ENCODE data around the gene CRYBG2. TPM values are rescaled to one million over a fixed set of nuclear protein-coding genes. Genes with fewer than 3 reads are reported as not detected.
A peak's percentile ranks its signal among the peaks of the same experiment; 100 is the strongest.

Gene CRYBG2
- total RNA-seq, 2 donors from 2014 or later, result 12.8 to 30.3 TPM

- TF ChIP-seq CTCF (IDR thresholded peaks at IDR 0.05), result no peak
- intact Hi-C loops (cut with DNase I), result no loop called here
- peak overlapping the region; percentile 91 for H3K4me3 ChIP-seq
- H3K9ac ChIP-seq (ENCODE audit: low read depth in 2 of 2, low read length in 2 of 2), result peak overlapping the region; percentile 48 to 84
- H3K27me3 ChIP-seq, result no peaks in the 10 kb centered on the region
- DNase-seq, result no peak
- peaks cover 21% of the 10 kb centered on the region for H3K4me1 ChIP-seq
- peaks cover 7% of the 10 kb centered on the region for H3K36me3 ChIP-seq
- no peaks in the 10 kb centered on the region for H3K9me3 ChIP-seq
- peak overlapping the region; percentile 95 for H3K27ac ChIP-seq
Observed at GRCh38 chr1:26281091-26281958, 72.6 kb downstream of the CRYBG2 start.

- peak; percentile 53 for DNase-seq
- H3K4me1 ChIP-seq, result peaks cover 28% of the 10 kb centered on the region
- peak overlapping the region; percentile 95 for H3K27ac ChIP-seq
- H3K9me3 ChIP-seq, result no peaks in the 10 kb centered on the region
- intact Hi-C loops (cut with DNase I), result no loop called here
- no peaks in the 10 kb centered on the region for H3K27me3 ChIP-seq
- peak overlapping the region; percentile 91 for H3K4me3 ChIP-seq
- TF ChIP-seq CTCF (IDR thresholded peaks at IDR 0.05), result no peak
- H3K36me3 ChIP-seq, result peaks cover 7% of the 10 kb centered on the region
- H3K9ac ChIP-seq (ENCODE audit: low read depth in 2 of 2, low read length in 2 of 2), result peak overlapping the region; percentile 83 to 84
Observed at GRCh38 chr1:26280333-26281042, 73.4 kb downstream of the CRYBG2 start.

GRCh38 chr1:26279456-26280332 lies 74.2 kb downstream of the CRYBG2 start, which contains the start of gene SH3BGRL3:
TSS of gene SH3BGRL3 (plus strand) at chr1:26280086. CDS start at chr1:26280156, 70 bp downstream.
- Histone ChIP-seq H3K27me3 (no peaks in the 10 kb centered on the region), H3K36me3 (peaks cover 7% of the 10 kb centered on the region), H3K4me3 (peak within 1 kb of the TSS; percentile 91), H3K9me3 (no peaks in the 10 kb centered on the region), H3K9ac (ENCODE audit: low read depth in 2 of 2, low read length in 2 of 2) (peak within 1 kb of the TSS; percentile 84 to 86), H3K4me1 (peaks cover 28% of the 10 kb centered on the region), H3K27ac (peak within 1 kb of the TSS; percentile 95)
- intact Hi-C loops (cut with DNase I), result no loop called here
- no peak for TF ChIP-seq CTCF (IDR thresholded peaks at IDR 0.05)
- peak; percentile 91 for DNase-seq

GRCh38 chr1:26278724-26279455 lies 75.0 kb downstream of the CRYBG2 start:
- Histone ChIP-seq H3K4me1 (peaks cover 28% of the 10 kb centered on the region), H3K9ac (ENCODE audit: low read depth in 2 of 2, low read length in 2 of 2) (peak overlapping the region; percentile 84 to 86), H3K9me3 (no peaks in the 10 kb centered on the region), H3K27me3 (no peaks in the 10 kb centered on the region), H3K36me3 (peaks cover 7% of the 10 kb centered on the region), H3K4me3 (peak overlapping the region; percentile 91), H3K27ac (peak overlapping the region; percentile 95)
- DNase-seq, result peak; percentile 66
- TF ChIP-seq CTCF (IDR thresholded peaks at IDR 0.05), result no peak
- intact Hi-C loops (cut with DNase I), result no loop called here
